OCI-LY7 (cell line): ENCODE data around the gene CORO2B.

ENCODE experiments used
- CTCF ChIP-seq: fragments of 200-600 bp; sonication (generic); conservative IDR thresholded peaks from 2 replicates; pipeline ENCODE4 v1.5.1; 2014; ENCODE audit warnings: mild to moderate bottlenecking, antibody characterized with exemption, low read length, moderate library complexity, mixed read lengths
- EZH2phosphoT487 ChIP-seq: fragments of 200-600 bp; sonication (generic); IDR thresholded peaks from 2 replicates; pipeline ENCODE4 v1.6.1; 2018; ENCODE audit warnings: low read depth, borderline replicate concordance, mild to moderate bottlenecking, mixed run types, antibody characterized with exemption, low read length, moderate library complexity, mixed read lengths

GRCh38 chr15:68755731-68756130 is 176.9 kb downstream of the CORO2B start:
- TF ChIP-seq CTCF (no peak), EZH2phosphoT487 (no peak)
